ENCODE results near the gene TARS2. TPM values are rescaled to one million over a fixed set of nuclear protein-coding genes. Genes with fewer than 3 reads are reported as not detected.

Gene TARS2
- total RNA-seq, 1 donor from 2014 or later = 29.6 TPM

- H3K27ac ChIP-seq = no peak overlapping the region
- H3K36me3 ChIP-seq = no peaks in the 10 kb centered on the region
- TF ChIP-seq EZH2 (IDR thresholded peaks at IDR 0.05) (no peak), EZH2phosphoT487 (IDR thresholded peaks at IDR 0.05) (no peak), CTCF (IDR thresholded peaks at IDR 0.05) (no peak)
- H3K27me3 ChIP-seq = peaks cover 8% of the 10 kb centered on the region
- Mint-ChIP-seq H3K27ac (no peak overlapping the region), H3K27me3 (ENCODE audit: insufficient read depth, low read depth) (peaks cover 3% of the 10 kb centered on the region), H3K36me3 (no peaks in the 10 kb centered on the region), H3K4me3 (no peak overlapping the region), H3K9me3 (no peaks in the 10 kb centered on the region), H3K4me1 (peaks cover 3% of the 10 kb centered on the region)
- H3K4me1 ChIP-seq = no peaks in the 10 kb centered on the region
- no peak overlapping the region for H3K9ac ChIP-seq
- DNase-seq (ENCODE audit: low spot score) = no peak
- no peak overlapping the region for H3K4me2 ChIP-seq
- H3F3A ChIP-seq (ENCODE audit: low read depth) = peaks cover 31% of the 10 kb centered on the region
- H2AFZ ChIP-seq (replicated peaks) = no peak overlapping the region
- no peaks in the 10 kb centered on the region for H3K9me3 ChIP-seq (ENCODE audit: low read depth)
- H3K4me3 ChIP-seq = no peak overlapping the region
- H4K20me1 ChIP-seq (ENCODE audit: low read depth) = peaks cover 4% of the 10 kb centered on the region
- no peaks in the 10 kb centered on the region for H3K79me2 ChIP-seq (ENCODE audit: low read depth)
Measured at GRCh38 chr1:150479927-150480352, 7.3 kb upstream of the TARS2 start.

DNA sequence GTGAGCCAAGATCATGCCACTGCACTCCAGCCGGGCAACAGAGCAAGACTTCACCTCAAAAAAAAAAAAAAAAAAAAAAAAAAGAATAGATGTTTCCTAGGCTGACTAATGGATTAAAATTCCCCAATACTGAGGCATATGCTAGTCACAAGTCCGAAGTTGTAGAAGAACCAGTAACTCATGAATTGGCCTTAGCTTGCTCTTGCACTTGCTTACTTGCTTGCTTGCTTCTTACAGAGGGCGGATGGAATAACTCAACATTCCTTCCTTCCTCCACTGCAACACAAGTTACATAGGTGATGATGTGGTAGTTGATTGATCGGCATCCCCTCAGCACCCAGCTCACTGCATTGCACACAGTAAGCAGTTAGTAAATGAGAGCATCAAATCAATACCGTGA, 2.8 kb upstream of the TARS2 start:
- TF ChIP-seq CTCF (IDR thresholded peaks at IDR 0.05) (no peak), EZH2 (IDR thresholded peaks at IDR 0.05) (no peak), EZH2phosphoT487 (IDR thresholded peaks at IDR 0.05) (no peak)
- H3F3A ChIP-seq (ENCODE audit: low read depth) = peaks cover 11% of the 10 kb centered on the region
- H4K20me1 ChIP-seq (ENCODE audit: low read depth) = no peaks in the 10 kb centered on the region
- no peak overlapping the region for H3K4me3 ChIP-seq
- Mint-ChIP-seq H3K27ac (no peak overlapping the region), H3K4me1 (peaks cover 15% of the 10 kb centered on the region), H3K4me3 (no peak overlapping the region), H3K27me3 (ENCODE audit: insufficient read depth, low read depth) (no peaks in the 10 kb centered on the region), H3K9me3 (no peaks in the 10 kb centered on the region), H3K36me3 (no peaks in the 10 kb centered on the region)
- peaks cover 5% of the 10 kb centered on the region for H3K27me3 ChIP-seq
- H3K36me3 ChIP-seq = no peaks in the 10 kb centered on the region
- no peak overlapping the region for H2AFZ ChIP-seq (replicated peaks)
- H3K9ac ChIP-seq = no peak overlapping the region
- no peak overlapping the region for H3K4me2 ChIP-seq
- peaks cover 6% of the 10 kb centered on the region for H3K4me1 ChIP-seq
- no peaks in the 10 kb centered on the region for H3K9me3 ChIP-seq (ENCODE audit: low read depth)
- H3K79me2 ChIP-seq (ENCODE audit: low read depth) = peaks cover 14% of the 10 kb centered on the region
- H3K27ac ChIP-seq = no peak overlapping the region
- no peak for DNase-seq (ENCODE audit: low spot score)

DNA sequence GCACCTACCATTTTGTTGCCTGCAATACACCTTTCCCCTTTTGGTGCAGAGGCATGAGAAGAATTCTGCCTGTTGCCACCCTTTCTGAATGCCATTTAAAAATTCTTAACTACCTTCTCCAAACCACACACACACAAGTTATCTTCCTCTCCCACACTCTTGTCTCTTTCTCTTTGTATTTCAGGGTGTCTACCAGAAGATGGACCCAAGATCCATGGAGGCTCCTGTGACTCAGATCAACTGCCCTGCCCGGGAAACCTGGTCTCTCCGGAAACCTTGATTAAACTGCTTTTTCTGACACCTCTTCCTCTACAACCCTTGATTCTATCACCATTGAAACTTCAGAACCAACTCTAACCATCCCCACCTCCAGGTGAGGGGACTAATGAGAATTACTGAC, 2.4 kb upstream of the TARS2 start:
- H4K20me1 ChIP-seq (ENCODE audit: low read depth) = no peaks in the 10 kb centered on the region
- H3K4me3 ChIP-seq = no peak overlapping the region
- DNase-seq (ENCODE audit: low spot score) = no peak
- H3K27me3 ChIP-seq = peaks cover under 1% of the 10 kb centered on the region
- no peak overlapping the region for H3K4me2 ChIP-seq
- H3K27ac ChIP-seq = no peak overlapping the region
- H3K79me2 ChIP-seq (ENCODE audit: low read depth) = peaks cover 14% of the 10 kb centered on the region
- H2AFZ ChIP-seq (replicated peaks) = peak overlapping the region; percentile 79
- TF ChIP-seq EZH2phosphoT487 (IDR thresholded peaks at IDR 0.05) (no peak), CTCF (IDR thresholded peaks at IDR 0.05) (no peak), EZH2 (IDR thresholded peaks at IDR 0.05) (no peak)
- H3K4me1 ChIP-seq = peaks cover 6% of the 10 kb centered on the region
- H3K9me3 Mint-ChIP-seq = no peaks in the 10 kb centered on the region
- H3K36me3 ChIP-seq = no peaks in the 10 kb centered on the region
- H3K27me3 Mint-ChIP-seq (ENCODE audit: insufficient read depth, low read depth) = no peaks in the 10 kb centered on the region
- no peak overlapping the region for H3K4me3 Mint-ChIP-seq
- H3K4me1 Mint-ChIP-seq = peaks cover 15% of the 10 kb centered on the region
- H3K36me3 Mint-ChIP-seq = no peaks in the 10 kb centered on the region
- peaks cover 11% of the 10 kb centered on the region for H3F3A ChIP-seq (ENCODE audit: low read depth)
- H3K9me3 ChIP-seq (ENCODE audit: low read depth) = no peaks in the 10 kb centered on the region
- no peak overlapping the region for H3K27ac Mint-ChIP-seq
- no peak overlapping the region for H3K9ac ChIP-seq

Measured in neural progenitor cell (in vitro differentiated cells).